Stomach (tissue), 9 donors: ENCODE measurements around the gene VAPA. TPM values are rescaled to one million over a fixed set of nuclear protein-coding genes. Genes with fewer than 3 reads are reported as not detected.

Experiments
- DNase-seq, 2 donors: peaks; one replicate each; pipeline versions ENCODE4 v3.0.0 to v3.0.0-alpha.2; 2013 to 2019
- H3K27ac ChIP-seq, 5 donors: fragments of 200-600 bp in 4 of 5; sonication (generic) in 4 of 5; one replicate each; pipeline ENCODE4 v1.5.1; 2013 to 2019; ENCODE audit warnings: mild to moderate bottlenecking in 1 of 5, moderate library complexity in 1 of 5
- H3K27me3 ChIP-seq, 3 donors: fragments of 200-600 bp; sonication (generic); one replicate each; pipeline ENCODE4 v1.5.1; 2017 to 2019; ENCODE audit warnings: mixed run types in 1 of 3
- H3K36me3 ChIP-seq, 4 donors: fragments of 200-600 bp; sonication (generic); 1 replicate in 3 of 4; 2 replicates in 1 of 4; pipeline ENCODE4 v1.5.1; 2016 to 2019
- H3K4me1 ChIP-seq, 4 donors: fragments of 200-600 bp; sonication (generic); one replicate each; pipeline ENCODE4 v1.5.1; 2016 to 2019
- H3K4me3 ChIP-seq, 4 donors: fragments of 200-600 bp; sonication (generic) in 3 of 4; one replicate each; pipeline ENCODE4 v1.5.1; 2016 to 2019; ENCODE audit warnings: mild to moderate bottlenecking in 1 of 4
- H3K9me3 ChIP-seq, 4 donors: fragments of 200-600 bp; sonication (generic); one replicate each; pipeline ENCODE4 v1.5.1; 2016 to 2019
- CTCF ChIP-seq, 7 experiments: fragments of 450-650 bp in 4 of 7; fragments of 200-600 bp in 3 of 7; sonication (generic) in 3 of 7; IDR thresholded peaks; one replicate each; pipeline ENCODE4 v1.5.1; 2016 to 2019; ENCODE audit warnings: antibody characterized with exemption in 7 of 7, control low read depth in 2 of 7, mild to moderate bottlenecking in 1 of 7
- EP300 ChIP-seq: sonication (generic); formaldehyde crosslinking; IDR thresholded peaks from one replicate; pipeline ENCODE4 v1.6.1; 2017; ENCODE audit warnings: antibody characterized with exemption
- POLR2A ChIP-seq, 4 donors: fragments of 450-650 bp; IDR thresholded peaks; one replicate each; pipeline ENCODE4 v1.6.1; 2016; ENCODE audit warnings: antibody characterized with exemption in 4 of 4, control low read depth in 2 of 4, mild to moderate bottlenecking in 1 of 4, moderate library complexity in 1 of 4
- POLR2AphosphoS5 ChIP-seq, 3 donors: sonication (generic); formaldehyde crosslinking; IDR thresholded peaks; one replicate each; pipeline ENCODE4 v1.6.1; 2016; ENCODE audit warnings: antibody characterized with exemption in 3 of 3
- WGBS, 5 donors: extraction: QIAGEN DNeasy Blood & Tissue Kit in 3 of 5; methylation state at CpG; one replicate each; pipeline versions ENCODE4 v1.1.5 to v1.1.7; 2013 to 2018; 5-methylcytosine and 5-hydroxymethylcytosine counted together
- intact Hi-C: fragments of 100-400 bp; cut with DNase I; formaldehyde crosslinking; loops from one replicate; pipeline ENCODE4 v1.15.1; 2023; ENCODE audit warnings: low total_unique reads
- polyA plus RNA-seq, 3 donors: library from polyadenylated mRNA; stranded (reverse); fragments of 200-250 nt; gene quantifications; one replicate each; pipeline ENCODE4 v1.2.3, GENCODE V29; 2013
- total RNA-seq, 5 donors: library from RNA; depleted of rRNA; stranded (reverse); fragments of >200 nt; gene quantifications; one replicate each; pipeline versions ENCODE4 v1.1.0 to v1.2.3, GENCODE V29; 2014 to 2016
- donor health status: healthy with polysubstance abuse.
- donor health status: Bipolar disorder and iron deficiency.
- donor health status: healthy.

VAPA gene
- total and polyA plus RNA-seq, 8 donors = 113 to 822 (median 169) TPM

GRCh38 chr18:9974279-9974915 is 60.6 kb downstream of the VAPA start:
- TF ChIP-seq POLR2AphosphoS5 (IDR thresholded peaks at IDR 0.05) = no peak
- TF ChIP-seq POLR2A (IDR thresholded peaks at IDR 0.05) = no peak
- no peak for TF ChIP-seq EP300
- no peak for TF ChIP-seq CTCF (IDR thresholded peaks at IDR 0.05)
- DNase-seq = no peak

GRCh38 chr18:9975658-9976057 is 61.8 kb downstream of the VAPA start:
- H3K36me3 ChIP-seq = no peaks in the 10 kb centered on the region
- H3K4me3 ChIP-seq = no peak overlapping the region
- peaks cover 0 to 4% (median 0%) of the 10 kb centered on the region in 3 donors for H3K27me3 ChIP-seq
- H3K27ac ChIP-seq = no peak overlapping the region
- DNase-seq = no peak
- H3K4me1 ChIP-seq = peaks cover 0 to 8% (median 2%) of the 10 kb centered on the region in 4 donors
- peaks cover 0 to 19% (median 11%) of the 10 kb centered on the region in 4 donors for H3K9me3 ChIP-seq
- no peak for TF ChIP-seq POLR2A (IDR thresholded peaks at IDR 0.05)
- intact Hi-C loops = no loop called here

More at GRCh38 chr18:9974279-9974915, 60.6 kb downstream of the VAPA start:
- peaks cover 0 to 6% (median 0%) of the 10 kb centered on the region in 3 donors for H3K27me3 ChIP-seq
- H3K27ac ChIP-seq = no peak overlapping the region
- intact Hi-C loops = loop anchor here (5.0 kb wide), 1 partner anchor 548 kb away; no protein-coding TSS in a partner anchor
- H3K9me3 ChIP-seq = peaks cover 0 to 19% (median 11%) of the 10 kb centered on the region in 4 donors
- peaks cover 0 to 8% (median 2%) of the 10 kb centered on the region in 4 donors for H3K4me1 ChIP-seq
- no peak overlapping the region for H3K4me3 ChIP-seq
- no peaks in the 10 kb centered on the region for H3K36me3 ChIP-seq
- 88 to 93% (median 90%) methylated on average over 2 of the region's 2 CpGs for WGBS, 5 donors

GRCh38 chr18:9982711-9983110 is 68.9 kb downstream of the VAPA start:
- Histone ChIP-seq H3K36me3 (no peaks in the 10 kb centered on the region), H3K27me3 (no peaks in the 10 kb centered on the region), H3K27ac (no peak overlapping the region), H3K4me1 (peaks cover 6 to 7% (median 7%) of the 10 kb centered on the region in 4 donors), H3K9me3 (no peaks in the 10 kb centered on the region), H3K4me3 (no peak overlapping the region)
- 80 to 93% (median 88%) methylated on average over 5 of the region's 5 CpGs for WGBS, 5 donors
- intact Hi-C loops = no loop called here
- TF ChIP-seq EP300 (no peak), POLR2AphosphoS5 (IDR thresholded peaks at IDR 0.05) (no peak), POLR2A (IDR thresholded peaks at IDR 0.05) (no peak), CTCF (IDR thresholded peaks at IDR 0.05) (no peak)
- no peak for DNase-seq

GRCh38 chr18:9984080-9984479 is 70.3 kb downstream of the VAPA start:
- H3K36me3 ChIP-seq = no peaks in the 10 kb centered on the region
- intact Hi-C loops = no loop called here
- H3K27me3 ChIP-seq = no peaks in the 10 kb centered on the region
- 58 to 72% (median 69%) methylated on average over 5 of the region's 5 CpGs for WGBS, 5 donors
- no peak overlapping the region for H3K27ac ChIP-seq
- TF ChIP-seq POLR2A (IDR thresholded peaks at IDR 0.05) = no peak
- TF ChIP-seq POLR2AphosphoS5 (IDR thresholded peaks at IDR 0.05) = no peak
- TF ChIP-seq CTCF (IDR thresholded peaks at IDR 0.05) = no peak
- no peak for TF ChIP-seq EP300
- no peaks in the 10 kb centered on the region for H3K9me3 ChIP-seq
- peaks cover 14 to 19% (median 17%) of the 10 kb centered on the region in 4 donors for H3K4me1 ChIP-seq
- no peak for DNase-seq
- no peak overlapping the region for H3K4me3 ChIP-seq

- WGBS, 5 donors = 88 to 92% (median 90%) methylated on average over 4 of the region's 4 CpGs
- intact Hi-C loops = no loop called here
These were observed 71.8 kb downstream of the VAPA start for GRCh38 chr18:9985641-9986040.

More at GRCh38 chr18:9985641-9986040, 71.8 kb downstream of the VAPA start:
- Histone ChIP-seq H3K36me3 (no peaks in the 10 kb centered on the region), H3K27ac (no peak overlapping the region), H3K4me3 (no peak overlapping the region), H3K27me3 (no peaks in the 10 kb centered on the region), H3K9me3 (no peaks in the 10 kb centered on the region), H3K4me1 (peaks cover 14 to 28% (median 20%) of the 10 kb centered on the region in 4 donors)
- DNase-seq = no peak
- TF ChIP-seq POLR2A (IDR thresholded peaks at IDR 0.05) (no peak), CTCF (IDR thresholded peaks at IDR 0.05) (no peak), EP300 (no peak), POLR2AphosphoS5 (IDR thresholded peaks at IDR 0.05) (no peak)
